ENCODE measurements around the gene RNASE12. TPM values are rescaled to one million over a fixed set of nuclear protein-coding genes. Genes with fewer than 3 reads are reported as not detected.
"Not testable (repeated sequence)": the region's sequence is repeated elsewhere in the genome, so short reads cannot be mapped to it uniquely, and the experiment has no call there.

The RNASE12 gene
- total RNA-seq, 4 donors from 2014 or later: not detected

DNA sequence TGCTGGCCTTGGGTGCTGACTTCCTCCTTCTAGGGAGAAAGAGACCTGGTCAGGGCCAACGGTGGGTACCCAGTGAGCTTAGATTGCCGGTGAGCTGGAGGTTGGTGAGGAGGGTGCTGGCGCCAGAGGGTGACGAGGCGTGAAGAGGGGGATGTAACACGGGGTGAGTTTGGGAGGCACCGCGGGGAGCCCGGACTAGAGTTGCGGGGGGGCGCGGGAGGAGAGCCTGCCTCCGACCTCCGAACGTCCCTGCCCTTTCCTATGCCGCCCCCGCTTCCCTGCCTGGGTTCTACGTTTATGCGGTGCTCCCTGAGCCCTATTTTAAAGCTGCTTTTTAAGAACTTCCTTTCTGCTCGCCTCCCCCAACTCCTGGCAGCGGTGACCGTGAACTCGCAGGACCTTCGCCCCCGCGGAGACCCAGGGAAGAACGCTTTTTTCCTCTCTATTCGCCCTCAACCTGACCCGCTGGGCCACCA, 31.7 kb upstream of the RNASE12 start:
- peaks cover 15% of the 10 kb centered on the region for H3K27me3 ChIP-seq
- H3K27ac ChIP-seq: no peak overlapping the region
- H3K4me1 ChIP-seq: peaks cover 0 to 37% (median 0%) of the 10 kb centered on the region in 3 donors
- ATAC-seq: no peak
- 5 to 19% methylated on average over 4 of the region's 29 CpGs for WGBS, 2 donors (ENCODE audit: low coverage in 1 of 2)
- peak overlapping the region in 1 of 2 donors; percentile 19 for H3K4me3 ChIP-seq
- no peaks in the 10 kb centered on the region for H3K36me3 ChIP-seq
- TF ChIP-seq POLR2AphosphoS5 (IDR thresholded peaks at IDR 0.05) (no peak), POLR2A (IDR thresholded peaks at IDR 0.05) (no peak), EP300 (IDR thresholded peaks at IDR 0.05) (no peak)
- TF ChIP-seq, protein P1, sequence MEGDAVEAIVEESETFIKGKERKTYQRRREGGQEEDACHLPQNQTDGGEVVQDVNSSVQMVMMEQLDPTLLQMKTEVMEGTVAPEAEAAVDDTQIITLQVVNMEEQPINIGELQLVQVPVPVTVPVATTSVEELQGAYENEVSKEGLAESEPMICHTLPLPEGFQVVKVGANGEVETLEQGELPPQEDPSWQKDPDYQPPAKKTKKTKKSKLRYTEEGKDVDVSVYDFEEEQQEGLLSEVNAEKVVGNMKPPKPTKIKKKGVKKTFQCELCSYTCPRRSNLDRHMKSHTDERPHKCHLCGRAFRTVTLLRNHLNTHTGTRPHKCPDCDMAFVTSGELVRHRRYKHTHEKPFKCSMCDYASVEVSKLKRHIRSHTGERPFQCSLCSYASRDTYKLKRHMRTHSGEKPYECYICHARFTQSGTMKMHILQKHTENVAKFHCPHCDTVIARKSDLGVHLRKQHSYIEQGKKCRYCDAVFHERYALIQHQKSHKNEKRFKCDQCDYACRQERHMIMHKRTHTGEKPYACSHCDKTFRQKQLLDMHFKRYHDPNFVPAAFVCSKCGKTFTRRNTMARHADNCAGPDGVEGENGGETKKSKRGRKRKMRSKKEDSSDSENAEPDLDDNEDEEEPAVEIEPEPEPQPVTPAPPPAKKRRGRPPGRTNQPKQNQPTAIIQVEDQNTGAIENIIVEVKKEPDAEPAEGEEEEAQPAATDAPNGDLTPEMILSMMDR (IDR thresholded peaks at IDR 0.05): no peak
- peaks cover 0 to 10% (median 0%) of the 10 kb centered on the region in 3 donors for H3K9me3 ChIP-seq

DNA sequence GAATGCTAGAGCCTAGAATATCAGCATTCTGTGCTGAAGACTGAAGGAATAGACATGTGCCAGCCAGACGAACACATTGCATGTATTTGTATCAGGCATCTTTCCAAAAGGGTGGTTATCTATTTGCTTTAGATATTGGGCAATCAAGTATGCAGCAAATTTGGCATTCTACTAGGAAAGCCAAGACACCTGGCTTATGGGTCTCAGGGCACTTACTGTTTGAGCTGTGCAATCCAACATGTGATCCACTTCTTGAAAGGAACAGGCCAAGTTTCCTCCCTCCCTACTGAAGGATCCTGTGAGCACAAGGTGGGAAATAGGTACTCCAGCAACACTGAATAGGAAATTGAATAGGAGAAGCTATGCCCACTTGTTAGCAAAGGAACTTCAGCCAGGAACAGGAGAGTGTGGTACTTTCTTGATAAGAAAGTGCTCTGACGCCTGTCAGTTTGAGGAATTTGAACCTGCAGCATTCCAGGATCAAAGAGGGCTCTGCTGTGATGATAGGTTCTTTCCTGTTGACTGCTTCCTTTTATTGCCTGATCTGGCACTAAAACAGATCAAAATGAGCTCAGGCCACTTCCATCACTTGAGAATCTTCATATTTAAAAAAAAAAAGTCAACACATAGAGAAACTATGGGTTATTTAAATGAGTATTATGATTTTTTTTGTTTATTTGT, 29.8 kb upstream of the RNASE12 start:
- Histone ChIP-seq H3K27ac (no peak overlapping the region), H3K9me3 (peaks cover 0 to 10% (median 0%) of the 10 kb centered on the region in 3 donors), H3K4me1 (peaks cover 0 to 25% (median 0%) of the 10 kb centered on the region in 3 donors), H3K27me3 (peaks cover 15% of the 10 kb centered on the region), H3K36me3 (no peaks in the 10 kb centered on the region), H3K4me3 (no peak overlapping the region)
- WGBS, 2 donors (ENCODE audit: low coverage in 1 of 2): 60 to 100% methylated on average over 1 to 2 of the region's 2 CpGs
- TF ChIP-seq, protein P1 (IDR thresholded peaks at IDR 0.05): no peak
- TF ChIP-seq POLR2AphosphoS5 (IDR thresholded peaks at IDR 0.05): no peak
- TF ChIP-seq POLR2A (IDR thresholded peaks at IDR 0.05): no peak
- TF ChIP-seq EP300 (IDR thresholded peaks at IDR 0.05): no peak
- no peak for ATAC-seq

DNA sequence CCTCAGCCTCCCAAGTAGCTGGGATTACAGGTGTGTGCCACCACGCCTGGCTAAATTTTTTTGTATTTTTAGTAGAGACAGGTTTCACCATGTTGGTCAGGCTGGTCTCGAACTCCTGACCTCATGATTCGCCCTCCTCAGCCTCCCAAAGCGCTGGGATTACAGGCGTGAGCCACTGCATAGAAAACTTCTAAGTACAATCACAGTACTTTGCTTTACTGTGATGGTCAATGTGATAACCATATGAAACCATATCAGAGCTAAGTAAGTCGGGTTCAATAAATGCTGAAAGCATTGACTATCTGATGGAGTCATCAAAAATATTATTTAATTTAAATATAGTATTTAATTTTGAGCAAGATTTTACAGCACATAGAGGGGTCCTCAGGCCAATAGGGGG, 28.5 kb upstream of the RNASE12 start:
- 83 to 85% methylated on average over 4 to 6 of the region's 6 CpGs for WGBS, 2 donors (ENCODE audit: low coverage in 1 of 2)
- H3K27me3 ChIP-seq: peaks cover 15% of the 10 kb centered on the region
- not testable (repeated sequence) for H3K27ac ChIP-seq, H3K4me3 ChIP-seq, ATAC-seq, H3K36me3 ChIP-seq, H3K9me3 ChIP-seq
- H3K4me1 ChIP-seq: peaks cover 0 to 19% (median 3%) of the 10 kb centered on the region in 3 donors

DNA sequence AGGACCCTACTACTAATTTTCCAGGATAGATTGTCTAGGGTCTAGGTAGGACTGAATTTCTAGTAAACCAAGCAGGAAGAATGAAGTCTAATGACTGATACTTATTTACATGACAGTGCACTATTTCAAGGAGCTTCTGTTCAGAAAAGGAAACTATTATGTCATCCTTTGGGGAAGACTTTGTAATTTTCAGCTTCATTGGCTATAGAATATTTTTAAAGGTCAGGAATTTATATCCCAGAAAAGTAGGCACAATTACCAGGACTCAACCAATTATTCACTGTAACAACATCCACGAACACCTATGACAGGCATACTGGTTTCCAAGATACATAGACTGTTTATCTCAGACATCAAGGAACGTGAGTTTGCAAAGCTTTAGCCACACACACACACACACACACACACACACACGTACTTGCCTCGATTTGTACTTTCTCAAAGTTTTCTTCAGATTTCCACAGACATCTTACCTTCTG, 27.1 kb upstream of the RNASE12 start:
- Histone ChIP-seq H3K36me3 (no peaks in the 10 kb centered on the region), H3K27me3 (peaks cover 9% of the 10 kb centered on the region), H3K4me3 (no peak overlapping the region), H3K9me3 (no peaks in the 10 kb centered on the region), H3K27ac (no peak overlapping the region), H3K4me1 (peaks cover 0 to 22% (median 7%) of the 10 kb centered on the region in 3 donors)
- TF ChIP-seq POLR2A (IDR thresholded peaks at IDR 0.05): no peak
- TF ChIP-seq POLR2AphosphoS5 (IDR thresholded peaks at IDR 0.05): no peak
- TF ChIP-seq EP300 (IDR thresholded peaks at IDR 0.05): no peak
- TF ChIP-seq, protein P1 (IDR thresholded peaks at IDR 0.05): no peak
- ATAC-seq: no peak
- WGBS, 2 donors (ENCODE audit: low coverage in 1 of 2): 43 to 51% methylated on average over 4 of the region's 4 CpGs

DNA sequence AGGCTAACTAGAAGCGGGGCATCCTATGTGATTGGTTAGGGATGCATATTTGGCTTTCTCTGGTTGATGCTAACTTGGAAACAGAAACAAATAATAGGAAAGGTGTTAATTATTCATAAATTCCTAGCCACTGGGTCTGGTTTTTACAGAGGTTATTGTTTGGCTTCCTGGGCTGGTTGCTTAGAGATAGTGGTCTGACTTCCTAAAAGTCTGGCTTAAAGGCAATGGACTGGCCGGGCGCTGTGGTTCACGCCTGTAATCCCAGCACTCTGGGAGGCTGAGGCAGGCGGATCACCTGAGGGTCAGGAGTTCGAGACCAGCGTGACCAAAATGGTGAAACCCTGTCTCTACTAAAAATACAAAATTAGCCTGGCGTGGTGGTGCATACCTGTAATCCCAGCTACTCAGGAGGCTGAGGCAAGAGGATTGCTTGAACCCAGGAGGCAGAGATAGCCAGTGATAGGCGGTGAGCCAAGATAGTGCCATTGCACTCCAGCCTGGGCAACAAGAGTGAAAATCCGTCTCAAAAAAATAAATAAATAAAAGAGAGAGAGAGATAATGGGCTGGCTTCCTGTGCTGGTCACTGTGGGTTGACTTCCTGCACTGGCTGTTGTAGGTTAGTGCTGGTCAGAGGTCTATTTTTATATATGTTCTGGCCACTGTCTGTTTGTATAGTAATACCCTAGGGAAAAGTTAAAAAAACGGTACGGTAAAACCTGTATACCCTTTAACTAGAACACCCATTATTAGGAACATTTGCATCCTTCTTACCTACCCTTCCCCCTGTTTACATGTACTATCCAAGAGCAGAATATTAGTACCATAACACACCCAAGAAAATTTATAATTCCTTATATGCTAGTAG, 26.2 kb upstream of the RNASE12 start:
- Histone ChIP-seq H3K9me3 (no peaks in the 10 kb centered on the region), H3K27me3 (no peaks in the 10 kb centered on the region), H3K4me3 (no peak overlapping the region), H3K4me1 (peaks cover 0 to 19% (median 7%) of the 10 kb centered on the region in 3 donors), H3K27ac (no peak overlapping the region), H3K36me3 (no peaks in the 10 kb centered on the region)
- WGBS, 2 donors (ENCODE audit: low coverage in 1 of 2): 72 to 84% methylated on average over 4 to 9 of the region's 12 CpGs
- no peak for ATAC-seq
- TF ChIP-seq POLR2A (IDR thresholded peaks at IDR 0.05): no peak
- TF ChIP-seq POLR2AphosphoS5 (IDR thresholded peaks at IDR 0.05): no peak
- TF ChIP-seq, protein P1 (IDR thresholded peaks at IDR 0.05): no peak
- no peak for TF ChIP-seq EP300 (IDR thresholded peaks at IDR 0.05)

All from gastroesophageal sphincter (tissue), 4 donors.